A673 (cell line): ENCODE results near the gene SEC31A. TPM values are rescaled to one million over a fixed set of nuclear protein-coding genes. Genes with fewer than 3 reads are reported as not detected.

Experiments used
- BruUV-seq: library from RNA; stranded (reverse); fragments of 400-500 nt; replicated peaks from 2 replicates; lab custom pipeline; 2021; lab: Mats Ljungman, UMichigan
- CTCF ChIA-PET: fragments of 300-600 bp; sonication (Branson Sonifier 250); formaldehyde crosslinking; loops from one replicate; lab custom pipeline; 2022; ENCODE audit warnings: antibody characterized with exemption; lab: Charles Lee
- POLR2A ChIA-PET: fragments of 300-600 bp; sonication (Branson Sonifier 250); formaldehyde crosslinking; loops from one replicate; lab custom pipeline; 2022; ENCODE audit warnings: antibody characterized with exemption; ENCODE audit not compliant: low non-redundant PET; lab: Charles Lee
- DNase-seq: peaks from one replicate; pipeline ENCODE4 v3.0.0-alpha.2; 2015; ENCODE audit warnings: low spot score
- H3K27ac ChIP-seq: fragments of 200-600 bp; sonication (generic); 2 replicates; pipeline ENCODE4 v1.5.1; 2016; ENCODE audit warnings: mixed run types, low read depth, mild to moderate bottlenecking, mixed read lengths, antibody characterized with exemption, low read length; ENCODE audit not compliant: poor library complexity, severe bottlenecking
- H3K27me3 ChIP-seq: fragments of 200-600 bp; sonication (generic); replicated peaks from 2 replicates; pipeline ENCODE4 v1.6.1; 2017; ENCODE audit warnings: mixed run types, low read depth, mild to moderate bottlenecking, mixed read lengths, antibody characterized with exemption, low read length; ENCODE audit not compliant: insufficient read depth, poor library complexity
- H3K36me3 ChIP-seq: fragments of 200-600 bp; sonication (generic); 2 replicates; pipeline ENCODE4 v1.6.1; 2016; ENCODE audit warnings: mixed run types, mild to moderate bottlenecking, mixed read lengths, antibody characterized with exemption, low read length; ENCODE audit not compliant: insufficient read depth, poor library complexity, severe bottlenecking
- H3K4me1 ChIP-seq: fragments of 200-600 bp; sonication (generic); 2 replicates; pipeline ENCODE4 v1.6.1; 2017; ENCODE audit warnings: mixed run types, mild to moderate bottlenecking, mixed read lengths, antibody characterized with exemption, low read length; ENCODE audit not compliant: insufficient read depth, poor library complexity, severe bottlenecking
- H3K4me3 ChIP-seq: fragments of 200-600 bp; sonication (generic); 2 replicates; pipeline ENCODE4 v1.5.1; 2016; ENCODE audit warnings: low read depth, mixed run types, mild to moderate bottlenecking, mixed read lengths, low read length; ENCODE audit not compliant: poor library complexity, severe bottlenecking
- H3K9me3 ChIP-seq: fragments of 200-600 bp; sonication (generic); 2 replicates; pipeline ENCODE4 v1.6.1; 2016; ENCODE audit warnings: mixed run types, low read depth, mild to moderate bottlenecking, mixed read lengths, antibody characterized with exemption, low read length; ENCODE audit not compliant: poor library complexity, severe bottlenecking
- EZH2 ChIP-seq: fragments of 200-600 bp; sonication (generic); IDR thresholded peaks from 2 replicates; pipeline ENCODE4 v1.6.1; 2017; ENCODE audit warnings: borderline replicate concordance, low read depth, mild to moderate bottlenecking, mixed read lengths, antibody characterized with exemption, low read length; ENCODE audit not compliant: poor library complexity, severe bottlenecking
- intact Hi-C: fragments of 100-400 bp; cut with micrococcal nuclease; formaldehyde crosslinking; loops from one replicate; pipeline ENCODE4 v1.10.0; 2022; ENCODE audit not compliant: unreplicated experiment
- total RNA-seq: library from RNA; stranded (reverse); gene quantifications from 2 replicates; pipeline ENCODE4 v1.2.3, GENCODE V29; 2021
- TF ChIP-seq, protein P1 (sequence below): fragments of 300-800, 200-600 bp; sonication (generic); conservative IDR thresholded peaks from 2 replicates; pipeline ENCODE4 v1.5.1; 2017; ENCODE audit warnings: low read depth, mild to moderate bottlenecking, antibody characterized with exemption, low read length, moderate library complexity, mixed read lengths

SEC31A gene
- total RNA-seq, 1 experiment from 2014 or later: 96.9 TPM

DNA sequence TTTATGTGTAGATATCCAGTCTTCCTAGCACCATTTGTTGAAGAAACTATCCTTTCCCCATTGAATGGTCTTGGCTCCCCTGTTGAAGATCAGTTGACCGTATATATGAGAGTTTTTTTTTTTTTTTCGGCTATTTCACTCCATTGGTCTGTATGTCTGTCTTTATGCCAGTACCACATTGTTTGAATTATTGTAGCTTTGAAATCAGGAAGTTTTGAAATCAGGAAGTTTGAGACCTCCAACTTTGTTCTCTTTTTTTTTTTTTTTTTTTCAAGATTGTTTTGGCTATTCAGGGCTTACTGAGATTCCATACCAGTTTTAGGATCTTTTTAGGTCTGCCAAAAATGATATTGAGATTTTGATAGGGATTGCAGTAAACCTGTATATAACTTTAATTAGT is 88.0 kb downstream of the SEC31A start:
- POLR2A ChIA-PET: no interaction called here
- H3K4me1 ChIP-seq: no peaks in the 10 kb centered on the region
- H3K4me3 ChIP-seq: no peak overlapping the region
- no peaks in the 10 kb centered on the region for H3K27me3 ChIP-seq
- H3K9me3 ChIP-seq: no peaks in the 10 kb centered on the region
- BruUV-seq: no TSS peak
- no peak overlapping the region for H3K27ac ChIP-seq
- no peaks in the 10 kb centered on the region for H3K36me3 ChIP-seq
- DNase-seq: no peak
- CTCF ChIA-PET: no interaction called here
- no peak for TF ChIP-seq EZH2
- TF ChIP-seq, protein P1, sequence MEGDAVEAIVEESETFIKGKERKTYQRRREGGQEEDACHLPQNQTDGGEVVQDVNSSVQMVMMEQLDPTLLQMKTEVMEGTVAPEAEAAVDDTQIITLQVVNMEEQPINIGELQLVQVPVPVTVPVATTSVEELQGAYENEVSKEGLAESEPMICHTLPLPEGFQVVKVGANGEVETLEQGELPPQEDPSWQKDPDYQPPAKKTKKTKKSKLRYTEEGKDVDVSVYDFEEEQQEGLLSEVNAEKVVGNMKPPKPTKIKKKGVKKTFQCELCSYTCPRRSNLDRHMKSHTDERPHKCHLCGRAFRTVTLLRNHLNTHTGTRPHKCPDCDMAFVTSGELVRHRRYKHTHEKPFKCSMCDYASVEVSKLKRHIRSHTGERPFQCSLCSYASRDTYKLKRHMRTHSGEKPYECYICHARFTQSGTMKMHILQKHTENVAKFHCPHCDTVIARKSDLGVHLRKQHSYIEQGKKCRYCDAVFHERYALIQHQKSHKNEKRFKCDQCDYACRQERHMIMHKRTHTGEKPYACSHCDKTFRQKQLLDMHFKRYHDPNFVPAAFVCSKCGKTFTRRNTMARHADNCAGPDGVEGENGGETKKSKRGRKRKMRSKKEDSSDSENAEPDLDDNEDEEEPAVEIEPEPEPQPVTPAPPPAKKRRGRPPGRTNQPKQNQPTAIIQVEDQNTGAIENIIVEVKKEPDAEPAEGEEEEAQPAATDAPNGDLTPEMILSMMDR: no peak
- intact Hi-C loops: loop anchor here (10.0 kb wide), 1 partner anchor 338 kb away; no protein-coding TSS in a partner anchor

DNA sequence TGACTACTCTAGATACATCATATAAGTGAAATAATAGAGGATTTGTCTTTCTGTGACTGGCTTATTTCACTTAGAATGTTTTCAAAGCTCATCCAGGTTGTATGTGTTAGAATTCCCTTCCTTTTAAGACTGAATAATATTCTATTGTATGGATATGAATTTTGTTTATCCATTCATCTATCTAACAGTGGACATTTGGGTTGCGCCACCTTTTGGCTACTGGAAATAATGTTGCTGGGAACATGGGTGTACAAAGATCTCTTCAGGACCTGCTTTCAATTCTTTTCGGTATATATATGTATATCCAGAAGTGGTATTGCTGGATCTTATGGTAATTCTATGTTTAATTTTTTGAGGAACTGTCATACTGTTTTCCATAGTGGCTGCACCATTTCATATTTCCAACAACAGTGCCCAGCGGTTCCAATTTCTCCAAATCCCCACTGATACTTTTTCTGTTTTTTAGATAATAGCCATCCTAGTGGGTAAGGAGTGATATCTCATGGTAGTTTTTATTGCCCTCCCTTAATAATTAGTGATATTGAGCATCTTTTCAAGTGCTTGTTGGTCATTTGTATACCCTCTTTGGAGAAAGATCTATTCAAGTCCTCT is 88.9 kb downstream of the SEC31A start:
- H3K27me3 ChIP-seq: no peaks in the 10 kb centered on the region
- no peak for DNase-seq
- CTCF ChIA-PET: no interaction called here
- no peak overlapping the region for H3K27ac ChIP-seq
- no peak for TF ChIP-seq EZH2
- TF ChIP-seq, protein P1: peak; percentile 56
- H3K9me3 ChIP-seq: no peaks in the 10 kb centered on the region
- no peak overlapping the region for H3K4me3 ChIP-seq
- no TSS peak for BruUV-seq
- no peaks in the 10 kb centered on the region for H3K4me1 ChIP-seq
- no peaks in the 10 kb centered on the region for H3K36me3 ChIP-seq
- POLR2A ChIA-PET: no interaction called here
- intact Hi-C loops: loop anchor here (10.0 kb wide), 1 partner anchor 337 kb away; no protein-coding TSS in a partner anchor

DNA sequence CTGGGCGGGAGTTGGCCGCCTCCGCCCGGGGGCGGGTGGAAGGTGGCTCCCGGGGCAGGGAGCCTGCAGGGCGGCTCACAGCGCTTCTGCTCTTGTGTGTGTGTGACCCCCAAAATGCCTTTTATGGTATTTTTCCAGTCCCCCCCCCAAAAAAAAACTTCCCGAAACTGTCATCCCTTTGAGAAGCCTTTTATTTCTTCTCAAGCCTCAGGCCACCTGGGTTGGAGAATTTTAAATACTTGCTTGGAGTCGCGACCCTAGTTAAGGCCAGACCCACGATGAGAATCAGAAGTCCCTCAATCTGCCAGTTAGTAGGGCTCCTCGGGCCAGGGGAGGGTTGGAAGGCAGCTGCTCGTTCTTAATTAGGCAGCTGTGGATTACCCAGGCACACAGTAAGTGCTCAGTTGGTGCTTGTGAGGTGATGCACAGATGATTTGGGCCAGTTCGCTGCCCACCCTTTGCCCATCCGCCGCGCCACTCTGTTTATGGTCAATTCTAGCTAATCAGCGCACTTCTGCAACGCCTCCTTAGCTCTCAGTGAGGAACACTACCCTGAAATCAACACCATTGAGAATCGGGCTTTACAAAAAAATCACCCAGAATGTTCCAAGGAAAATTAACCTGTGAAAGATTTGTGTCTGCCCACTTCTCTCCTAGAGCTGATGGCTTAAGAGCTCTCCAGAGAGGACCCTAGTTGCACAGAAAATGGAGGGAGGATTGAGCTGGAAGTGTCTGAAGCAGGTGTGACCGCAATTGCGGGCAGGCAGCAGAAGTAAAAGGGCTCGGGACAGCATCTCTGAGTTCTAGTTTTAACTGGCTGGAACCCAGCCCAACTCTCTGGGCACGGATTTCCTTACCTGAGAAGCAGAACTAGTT is 91.7 kb downstream of the SEC31A start:
- BruUV-seq: no TSS peak
- intact Hi-C loops: no loop called here
- H3K9me3 ChIP-seq: no peaks in the 10 kb centered on the region
- H3K27me3 ChIP-seq: no peaks in the 10 kb centered on the region
- no peaks in the 10 kb centered on the region for H3K4me1 ChIP-seq
- POLR2A ChIA-PET: interaction anchor here (0.7 kb wide), 1 partner anchor 77 kb away, joined by 4 read pairs; no protein-coding TSS in a partner anchor
- peak overlapping the region; percentile 30 for H3K27ac ChIP-seq
- CTCF ChIA-PET: interaction anchor here (0.7 kb wide), 1 partner anchor 10 kb away, joined by 3 read pairs; no protein-coding TSS in a partner anchor
- TF ChIP-seq, protein P1: no peak
- no peak for TF ChIP-seq EZH2
- peak overlapping the region; percentile 66 for H3K4me3 ChIP-seq
- no peaks in the 10 kb centered on the region for H3K36me3 ChIP-seq
- no peak for DNase-seq
